AG09319 (cell line): Measurements from ENCODE around the gene NEXN.
"Not testable (repeated sequence)": the region's sequence is repeated elsewhere in the genome, so short reads cannot be mapped to it uniquely, and the experiment has no call there.

Source experiments
- DNase-seq: peaks from one replicate; pipeline ENCODE4 v3.0.0-alpha.2; 2010; ENCODE audit warnings: low read depth; ENCODE audit errors: extremely low read depth
- TF ChIP-seq, protein P1 (sequence below): IDR thresholded peaks from 2 replicates; pipeline ENCODE4 v1.5.1; 2011; ENCODE audit warnings: low read depth, mild to moderate bottlenecking, inconsistent platforms, low read length, moderate library complexity

Gene NEXN

DNA sequence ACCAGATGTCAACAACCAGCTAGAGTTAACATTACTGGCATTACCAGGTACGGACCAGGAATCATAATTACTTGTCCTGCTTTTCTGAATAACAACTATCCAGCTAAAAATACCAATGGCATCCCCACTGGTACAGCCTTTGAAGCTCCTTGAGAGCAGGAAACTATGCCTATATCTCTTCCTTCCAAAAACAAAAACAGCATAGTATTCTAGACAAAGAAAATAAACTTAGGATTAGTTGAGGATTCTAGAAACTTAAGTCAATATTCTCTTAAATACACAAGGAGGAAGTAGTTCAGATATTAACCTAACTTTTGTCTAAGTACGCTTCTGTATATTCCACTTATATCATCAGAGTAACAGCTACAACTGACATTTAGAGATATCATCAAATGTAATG, 87.5 kb downstream of the NEXN start:
- TF ChIP-seq, protein P1, sequence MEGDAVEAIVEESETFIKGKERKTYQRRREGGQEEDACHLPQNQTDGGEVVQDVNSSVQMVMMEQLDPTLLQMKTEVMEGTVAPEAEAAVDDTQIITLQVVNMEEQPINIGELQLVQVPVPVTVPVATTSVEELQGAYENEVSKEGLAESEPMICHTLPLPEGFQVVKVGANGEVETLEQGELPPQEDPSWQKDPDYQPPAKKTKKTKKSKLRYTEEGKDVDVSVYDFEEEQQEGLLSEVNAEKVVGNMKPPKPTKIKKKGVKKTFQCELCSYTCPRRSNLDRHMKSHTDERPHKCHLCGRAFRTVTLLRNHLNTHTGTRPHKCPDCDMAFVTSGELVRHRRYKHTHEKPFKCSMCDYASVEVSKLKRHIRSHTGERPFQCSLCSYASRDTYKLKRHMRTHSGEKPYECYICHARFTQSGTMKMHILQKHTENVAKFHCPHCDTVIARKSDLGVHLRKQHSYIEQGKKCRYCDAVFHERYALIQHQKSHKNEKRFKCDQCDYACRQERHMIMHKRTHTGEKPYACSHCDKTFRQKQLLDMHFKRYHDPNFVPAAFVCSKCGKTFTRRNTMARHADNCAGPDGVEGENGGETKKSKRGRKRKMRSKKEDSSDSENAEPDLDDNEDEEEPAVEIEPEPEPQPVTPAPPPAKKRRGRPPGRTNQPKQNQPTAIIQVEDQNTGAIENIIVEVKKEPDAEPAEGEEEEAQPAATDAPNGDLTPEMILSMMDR, result no peak
- no peak for DNase-seq

DNA sequence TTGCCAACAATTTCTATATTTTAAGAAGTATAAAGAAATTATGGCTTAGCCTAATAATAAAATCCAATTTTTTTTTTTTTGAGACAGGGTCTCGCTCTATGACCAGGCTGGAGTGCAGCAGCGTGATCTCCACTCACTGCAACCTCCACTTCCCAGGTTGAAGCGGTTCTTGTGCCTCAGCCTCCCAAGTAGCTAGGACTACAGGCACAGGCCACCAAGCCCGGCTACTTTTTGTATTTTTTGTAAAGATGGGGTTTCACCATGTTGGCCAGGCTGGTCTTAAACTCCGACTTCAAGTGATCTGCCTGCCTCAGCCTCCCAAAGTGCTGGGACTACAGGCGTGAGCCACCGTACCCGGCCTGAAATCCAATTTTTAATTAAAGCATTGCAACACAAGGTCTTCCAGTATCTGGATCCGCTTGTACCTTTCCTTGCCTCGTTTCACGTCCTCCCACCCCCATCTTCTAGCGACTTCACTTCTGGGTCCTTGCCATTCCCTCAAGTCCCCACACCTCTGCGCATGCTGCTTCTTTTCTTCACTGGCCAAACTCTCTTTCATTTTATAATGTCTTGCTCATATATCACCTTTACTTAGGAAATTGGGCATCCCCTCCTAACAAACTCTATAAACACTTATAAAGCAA, 88.1 kb downstream of the NEXN start:
- no peak for DNase-seq
- TF ChIP-seq, protein P1, result no peak

DNA sequence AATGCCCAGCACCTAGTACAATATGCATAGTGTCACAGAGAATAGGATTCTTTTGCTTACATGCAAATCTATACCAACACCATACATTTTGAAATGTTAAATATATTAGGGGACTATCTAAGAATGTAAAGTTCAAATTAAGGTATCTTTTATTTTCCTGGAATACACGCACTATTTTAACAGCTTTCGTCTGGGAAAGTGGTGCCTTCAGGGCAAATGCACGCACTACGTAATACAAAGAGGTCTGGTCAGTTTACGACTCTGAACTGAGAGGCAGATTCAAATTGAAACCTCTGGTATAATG, 89.5 kb downstream of the NEXN start:
- no peak for DNase-seq
- TF ChIP-seq, protein P1, result no peak

GRCh38 chr1:77978293-77978968, 90.0 kb downstream of the NEXN start:
- peak; percentile 93 for DNase-seq
- TF ChIP-seq, protein P1, result no peak

DNA sequence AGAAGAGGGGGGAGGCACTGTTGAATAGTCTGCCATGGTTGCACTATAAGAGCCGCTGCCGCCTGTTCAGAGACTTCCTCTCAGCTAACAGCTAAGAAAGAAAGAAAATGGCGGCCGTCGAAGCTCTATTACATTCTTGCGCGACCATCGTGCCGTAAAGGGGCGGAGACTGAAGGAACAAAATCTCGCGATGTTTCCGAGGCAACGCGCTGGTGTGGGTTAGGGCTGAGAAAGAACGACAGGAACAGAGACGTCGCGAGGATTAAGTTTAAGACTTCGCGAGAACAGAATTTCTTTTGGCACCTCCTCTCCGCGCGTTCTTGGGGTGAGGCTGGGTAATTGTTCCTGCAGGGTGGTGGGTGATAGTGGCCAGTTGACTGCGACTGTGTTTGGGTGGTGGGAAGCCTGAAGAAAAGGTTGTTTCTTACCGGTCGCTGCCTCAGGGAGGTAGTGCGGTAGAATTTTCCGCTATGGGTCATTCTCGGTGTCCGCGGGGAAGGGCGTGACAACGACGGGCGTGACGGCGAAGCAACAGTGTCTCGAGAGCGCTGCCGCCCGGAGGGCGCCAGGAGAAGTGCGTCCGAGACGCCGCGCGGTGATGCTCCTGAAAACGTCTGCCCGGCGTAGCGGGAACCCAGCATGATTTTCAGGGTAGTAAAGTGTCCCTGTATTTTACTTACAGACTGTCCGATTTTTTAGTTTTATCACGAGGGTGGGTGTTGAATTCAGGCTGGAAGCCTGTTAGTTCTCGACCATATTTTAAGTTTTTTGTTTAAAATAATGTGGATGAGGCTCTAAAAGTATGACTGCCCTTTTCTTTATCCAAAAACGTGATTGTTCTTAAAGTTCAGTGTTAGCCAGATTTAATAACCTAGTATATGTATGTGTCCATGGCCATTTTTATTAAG, 90.8 kb downstream of the NEXN start, which contains the start of gene FUBP1:
FUBP1 (minus strand) TSS at position 104 of the 908 bp plus-strand sequence; CDS start at position 36, 68 bp downstream.
- TF ChIP-seq, protein P1, result peak; percentile 72
- peak; percentile 99 for DNase-seq

- not testable (repeated sequence) for DNase-seq
Observed at GRCh38 chr1:77983352-77983996, 95.0 kb downstream of the NEXN start.

DNA sequence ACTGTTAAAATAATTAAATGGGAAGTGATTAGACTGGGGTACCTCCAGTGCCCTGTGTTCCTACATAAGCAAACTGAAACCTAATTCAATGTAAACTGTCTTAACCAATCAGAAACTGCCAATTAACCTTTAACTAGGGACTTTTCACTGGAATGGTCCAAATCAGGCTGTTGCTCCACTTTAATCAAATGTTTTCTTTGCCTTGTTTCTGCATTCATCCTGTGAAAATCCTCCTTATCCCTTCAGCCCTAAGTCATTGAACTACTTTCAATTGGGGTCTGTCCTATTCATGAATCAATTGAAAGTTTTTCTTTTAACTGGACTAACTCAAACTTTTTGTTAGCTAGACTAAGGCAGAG, 95.6 kb downstream of the NEXN start:
- TF ChIP-seq, protein P1, result no peak
- no peak for DNase-seq
